ENCODE data around the gene DOCK2. TPM values are rescaled to one million over a fixed set of nuclear protein-coding genes. Genes with fewer than 3 reads are reported as not detected.

Gene DOCK2
- total RNA-seq, 1 donor from 2014 or later: 7.5 TPM

- intact Hi-C loops (cut with micrococcal nuclease): no loop called here
- ATAC-seq: no peak
- no peak for DNase-seq
These were observed 267.9 kb downstream of the DOCK2 start for GRCh38 chr5:169905017-169905416.

GRCh38 chr5:169906745-169907649 lies 269.9 kb downstream of the DOCK2 start:
- ATAC-seq: peak; percentile 82
- intact Hi-C loops (cut with micrococcal nuclease): no loop called here
- no peak for DNase-seq

- intact Hi-C loops (cut with micrococcal nuclease): no loop called here
- DNase-seq: no peak
- no peak for ATAC-seq
These were observed 271.8 kb downstream of the DOCK2 start for GRCh38 chr5:169908864-169909263.

GRCh38 chr5:169909945-169910344 lies 272.9 kb downstream of the DOCK2 start:
- no peak for DNase-seq
- intact Hi-C loops (cut with micrococcal nuclease): no loop called here
- no peak for ATAC-seq

- intact Hi-C loops (cut with micrococcal nuclease): no loop called here
- ATAC-seq: no peak
- DNase-seq: no peak
These were observed 273.3 kb downstream of the DOCK2 start for GRCh38 chr5:169910393-169910792.

GRCh38 chr5:169911448-169912212 lies 274.6 kb downstream of the DOCK2 start:
- no peak for ATAC-seq
- intact Hi-C loops (cut with micrococcal nuclease): no loop called here

GRCh38 chr5:169913479-169913878 lies 276.4 kb downstream of the DOCK2 start:
- intact Hi-C loops (cut with micrococcal nuclease): no loop called here
- DNase-seq (no peak), ATAC-seq (peak; percentile 63)

More at GRCh38 chr5:169911448-169912212, 274.6 kb downstream of the DOCK2 start:
- no peak for DNase-seq

GRCh38 chr5:169914766-169915165 lies 277.7 kb downstream of the DOCK2 start:
- intact Hi-C loops (cut with micrococcal nuclease): no loop called here
- DNase-seq: peak; percentile 73

GRCh38 chr5:169917500-169917899 lies 280.4 kb downstream of the DOCK2 start:
- ATAC-seq (no peak), DNase-seq (no peak)
- intact Hi-C loops (cut with micrococcal nuclease): no loop called here

More at GRCh38 chr5:169914766-169915165, 277.7 kb downstream of the DOCK2 start:
- ATAC-seq: peak; percentile 83

GRCh38 chr5:169918228-169918627 lies 281.2 kb downstream of the DOCK2 start:
- intact Hi-C loops (cut with micrococcal nuclease): no loop called here

GRCh38 chr5:169920474-169920873 lies 283.4 kb downstream of the DOCK2 start:
- no peak for ATAC-seq

More at GRCh38 chr5:169918228-169918627, 281.2 kb downstream of the DOCK2 start:
- DNase-seq: no peak
- ATAC-seq: no peak

GRCh38 chr5:169921384-169921783 lies 284.3 kb downstream of the DOCK2 start:
- intact Hi-C loops (cut with micrococcal nuclease): no loop called here
- ATAC-seq (no peak), DNase-seq (no peak)

More at GRCh38 chr5:169920474-169920873, 283.4 kb downstream of the DOCK2 start:
- no peak for DNase-seq
- intact Hi-C loops (cut with micrococcal nuclease): no loop called here

- intact Hi-C loops (cut with micrococcal nuclease): no loop called here
- no peak for DNase-seq
- no peak for ATAC-seq
These were observed 284.9 kb downstream of the DOCK2 start for GRCh38 chr5:169921949-169922348.

GRCh38 chr5:169922474-169922873 lies 285.4 kb downstream of the DOCK2 start:
- ATAC-seq (no peak), DNase-seq (no peak)
- intact Hi-C loops (cut with micrococcal nuclease): no loop called here

- no peak for ATAC-seq
- intact Hi-C loops (cut with micrococcal nuclease): no loop called here
These were observed 286.9 kb downstream of the DOCK2 start for GRCh38 chr5:169923988-169924387.

GRCh38 chr5:169933127-169933526 lies 296.1 kb downstream of the DOCK2 start:
- DNase-seq: no peak
- intact Hi-C loops (cut with micrococcal nuclease): no loop called here
- no peak for ATAC-seq

More at GRCh38 chr5:169923988-169924387, 286.9 kb downstream of the DOCK2 start:
- DNase-seq: no peak

GRCh38 chr5:169933616-169934015 lies 296.5 kb downstream of the DOCK2 start:
- intact Hi-C loops (cut with micrococcal nuclease): no loop called here
- DNase-seq (no peak), ATAC-seq (no peak)

- ATAC-seq: no peak
- DNase-seq: no peak
- intact Hi-C loops (cut with micrococcal nuclease): no loop called here
These were observed 297.9 kb downstream of the DOCK2 start for GRCh38 chr5:169934990-169935389.

GRCh38 chr5:169935762-169936161 lies 298.7 kb downstream of the DOCK2 start:
- no peak for DNase-seq
- intact Hi-C loops (cut with micrococcal nuclease): no loop called here
- ATAC-seq: no peak

- no peak for DNase-seq
These were observed 301.4 kb downstream of the DOCK2 start for GRCh38 chr5:169938439-169938838.

More at GRCh38 chr5:169938439-169938838, 301.4 kb downstream of the DOCK2 start:
- intact Hi-C loops (cut with micrococcal nuclease): no loop called here
- no peak for ATAC-seq
